Thoracic aorta (tissue), 2 donors: ENCODE data around the gene NUP133. TPM values are rescaled to one million over a fixed set of nuclear protein-coding genes. Genes with fewer than 3 reads are reported as not detected.

ENCODE experiments used
- ATAC-seq: fragments of 150-250 bp; one replicate; pipeline ENCODE4 v1.8.0; 2017; ENCODE audit warnings: low read depth; ENCODE audit not compliant: insufficient number of reproducible peaks, low FRiP score
- DNase-seq: peaks from one replicate; pipeline ENCODE4 v3.0.0-alpha.2; 2020; ENCODE audit warnings: low spot score
- H3K27ac ChIP-seq, 2 donors: fragments of 200-600 bp; sonication (generic); 1 replicate in 1 of 2; 2 replicates in 1 of 2; pipeline ENCODE4 v1.5.1; 2016; ENCODE audit warnings: mild to moderate bottlenecking in 2 of 2, moderate library complexity in 2 of 2
- H3K27me3 ChIP-seq: fragments of 200-600 bp; sonication (generic); replicated peaks from 2 replicates; pipeline ENCODE4 v1.6.0; 2016; ENCODE audit warnings: mild to moderate bottlenecking; ENCODE audit not compliant: insufficient read depth
- H3K36me3 ChIP-seq: fragments of 200-600 bp; sonication (generic); one replicate; pipeline ENCODE4 v1.5.1; 2016
- H3K4me1 ChIP-seq, 2 donors: fragments of 200-600 bp; sonication (generic); 1 replicate in 1 of 2; 2 replicates in 1 of 2; pipeline versions ENCODE4 v1.5.1 to v1.6.0; 2016; ENCODE audit warnings: low read depth in 2 of 2, mild to moderate bottlenecking in 1 of 2; ENCODE audit not compliant: control insufficient read depth in 1 of 2
- H3K4me3 ChIP-seq: fragments of 200-600 bp; sonication (generic); 2 replicates; pipeline ENCODE4 v1.5.1; 2016; ENCODE audit warnings: mild to moderate bottlenecking
- H3K9me3 ChIP-seq: fragments of 200-600 bp; sonication (generic); 2 replicates; pipeline ENCODE4 v1.5.1; 2016
- total RNA-seq, 2 donors: library from RNA; depleted of rRNA; stranded (reverse); fragments of >200 nt; gene quantifications; one replicate each; pipeline versions ENCODE4 v1.1.0 to v1.2.3, GENCODE V29; 2016
- TF ChIP-seq, protein P1 (sequence below): fragments of 200-600 bp; sonication (generic); IDR thresholded peaks from one replicate; pipeline ENCODE4 v1.5.1; 2019; ENCODE audit warnings: antibody characterized with exemption

NUP133 gene
- total RNA-seq, 2 donors from 2014 or later = 25.0 to 45.6 TPM

DNA sequence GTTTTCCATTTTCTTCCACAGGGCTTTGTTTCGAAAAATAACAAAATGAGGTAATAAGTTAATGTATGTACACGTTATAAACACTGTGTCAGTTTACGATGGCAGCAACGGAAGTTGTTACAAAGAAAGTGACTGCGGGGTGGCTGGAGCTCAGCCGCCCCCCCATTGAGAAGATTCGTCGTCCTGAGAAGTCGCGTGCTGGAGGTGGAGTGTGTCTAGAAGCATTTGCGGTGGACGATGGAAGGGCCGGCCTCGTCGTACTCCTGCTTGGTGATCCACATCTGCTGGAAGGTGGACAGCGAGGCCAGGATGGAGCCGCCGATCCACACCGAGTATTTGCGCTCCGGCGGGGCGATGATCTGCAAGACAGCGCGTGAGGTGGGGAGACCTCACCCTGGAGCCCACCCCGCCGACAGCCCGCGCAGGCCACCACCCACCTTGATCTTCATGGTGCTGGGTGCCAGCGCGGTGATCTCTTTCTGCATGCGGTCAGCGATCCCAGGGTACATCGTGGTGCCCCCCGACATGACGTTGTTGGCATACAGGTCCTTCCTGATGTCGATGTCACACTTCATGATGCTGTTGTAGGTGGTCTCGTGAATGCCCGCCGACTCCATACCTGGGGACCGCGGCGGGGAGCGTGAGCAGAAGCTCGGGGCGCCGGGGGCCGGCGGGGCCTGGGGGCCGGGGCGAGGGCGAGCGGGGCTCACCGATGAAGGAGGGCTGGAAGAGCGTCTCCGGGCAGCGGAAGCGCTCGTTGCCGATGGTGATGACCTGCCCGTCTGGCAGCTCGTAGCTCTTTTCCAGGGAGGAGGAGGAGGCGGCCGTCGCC lies 76.6 kb downstream of the NUP133 start:
- no peak overlapping the region for H3K27ac ChIP-seq
- peaks cover 32 to 37% of the 10 kb centered on the region in 2 donors for H3K4me1 ChIP-seq
- H3K4me3 ChIP-seq = peak overlapping the region; percentile 46
- peaks cover 12% of the 10 kb centered on the region for H3K27me3 ChIP-seq
- DNase-seq (no peak), ATAC-seq (no peak)
- H3K9me3 ChIP-seq = no peaks in the 10 kb centered on the region
- TF ChIP-seq, protein P1, sequence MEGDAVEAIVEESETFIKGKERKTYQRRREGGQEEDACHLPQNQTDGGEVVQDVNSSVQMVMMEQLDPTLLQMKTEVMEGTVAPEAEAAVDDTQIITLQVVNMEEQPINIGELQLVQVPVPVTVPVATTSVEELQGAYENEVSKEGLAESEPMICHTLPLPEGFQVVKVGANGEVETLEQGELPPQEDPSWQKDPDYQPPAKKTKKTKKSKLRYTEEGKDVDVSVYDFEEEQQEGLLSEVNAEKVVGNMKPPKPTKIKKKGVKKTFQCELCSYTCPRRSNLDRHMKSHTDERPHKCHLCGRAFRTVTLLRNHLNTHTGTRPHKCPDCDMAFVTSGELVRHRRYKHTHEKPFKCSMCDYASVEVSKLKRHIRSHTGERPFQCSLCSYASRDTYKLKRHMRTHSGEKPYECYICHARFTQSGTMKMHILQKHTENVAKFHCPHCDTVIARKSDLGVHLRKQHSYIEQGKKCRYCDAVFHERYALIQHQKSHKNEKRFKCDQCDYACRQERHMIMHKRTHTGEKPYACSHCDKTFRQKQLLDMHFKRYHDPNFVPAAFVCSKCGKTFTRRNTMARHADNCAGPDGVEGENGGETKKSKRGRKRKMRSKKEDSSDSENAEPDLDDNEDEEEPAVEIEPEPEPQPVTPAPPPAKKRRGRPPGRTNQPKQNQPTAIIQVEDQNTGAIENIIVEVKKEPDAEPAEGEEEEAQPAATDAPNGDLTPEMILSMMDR = no peak
- H3K36me3 ChIP-seq = no peaks in the 10 kb centered on the region

DNA sequence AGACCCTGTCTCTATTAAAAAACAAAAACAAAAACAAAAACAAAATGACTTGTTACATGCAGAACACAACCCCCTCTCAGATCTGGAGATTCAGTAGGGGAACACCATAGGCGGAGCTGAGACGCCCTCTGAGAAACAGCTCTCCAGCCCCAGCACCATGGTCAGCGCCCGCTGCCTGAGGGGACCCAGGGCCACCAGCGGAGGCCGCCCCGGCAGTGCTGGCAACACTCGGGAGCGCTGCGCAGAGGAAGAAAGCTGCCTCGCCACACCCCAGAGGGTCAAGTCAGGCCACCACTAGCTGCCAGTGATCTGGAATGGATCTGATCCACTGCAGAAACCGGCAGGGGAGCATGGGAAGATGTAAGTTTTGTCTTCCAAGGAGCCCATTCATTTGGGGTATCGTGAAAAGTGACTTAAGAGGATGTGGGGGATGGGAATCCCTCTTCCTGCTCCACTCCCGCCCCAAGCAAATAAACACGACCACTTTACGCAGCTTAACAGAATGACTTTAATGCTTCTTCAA lies 77.3 kb downstream of the NUP133 start:
- ATAC-seq = no peak
- no peak for DNase-seq
- TF ChIP-seq, protein P1 = no peak
- Histone ChIP-seq H3K9me3 (no peaks in the 10 kb centered on the region), H3K4me1 (peaks cover 32 to 37% of the 10 kb centered on the region in 2 donors), H3K27me3 (peaks cover 12% of the 10 kb centered on the region), H3K27ac (no peak overlapping the region), H3K36me3 (no peaks in the 10 kb centered on the region), H3K4me3 (peak overlapping the region; percentile 13)

DNA sequence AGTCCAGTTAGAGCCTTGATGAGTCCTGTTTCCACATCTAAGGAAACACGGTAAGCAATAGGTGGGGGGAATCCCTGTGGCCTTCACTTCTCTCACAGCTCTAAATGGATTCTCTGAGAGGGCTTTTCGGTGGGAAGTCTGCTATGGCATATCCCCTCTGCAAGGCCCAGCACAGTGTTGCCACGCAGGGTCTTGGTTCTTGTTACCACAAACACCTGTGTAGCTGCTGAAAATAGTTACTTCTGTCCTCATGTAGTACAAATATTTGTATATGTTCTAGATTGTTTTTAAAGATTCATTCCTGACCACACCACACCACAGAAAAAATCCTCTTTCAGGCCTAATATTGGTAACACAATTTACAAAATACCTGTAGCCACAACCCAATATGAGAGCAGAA lies 79.9 kb downstream of the NUP133 start:
- Histone ChIP-seq H3K27ac (no peak overlapping the region), H3K4me3 (no peak overlapping the region), H3K4me1 (peaks cover 21 to 22% of the 10 kb centered on the region in 2 donors), H3K36me3 (no peaks in the 10 kb centered on the region), H3K27me3 (peaks cover 12% of the 10 kb centered on the region), H3K9me3 (peaks cover 2% of the 10 kb centered on the region)
- ATAC-seq = no peak
- DNase-seq = no peak
- TF ChIP-seq, protein P1 = no peak

DNA sequence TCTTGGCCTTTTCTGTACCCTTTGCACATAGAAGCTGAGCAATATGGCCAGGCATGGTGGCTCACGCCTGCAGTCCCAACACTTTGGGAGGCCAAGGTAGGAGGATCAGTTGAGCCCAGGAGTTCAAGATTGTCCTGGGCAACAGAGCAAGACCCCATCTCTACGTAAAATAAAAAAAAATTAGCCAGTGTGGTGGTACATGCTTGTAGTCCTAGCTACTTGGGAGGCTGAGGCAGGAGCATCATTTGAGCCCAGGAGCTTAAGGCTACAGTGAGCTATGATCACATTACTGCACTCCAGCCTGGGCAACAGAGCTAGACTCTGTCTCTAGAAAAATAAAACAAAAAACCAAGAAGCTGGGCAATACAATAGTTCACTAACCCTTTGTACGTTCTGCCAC lies 80.6 kb downstream of the NUP133 start:
- peaks cover 12% of the 10 kb centered on the region for H3K27me3 ChIP-seq
- no peak for DNase-seq

DNA sequence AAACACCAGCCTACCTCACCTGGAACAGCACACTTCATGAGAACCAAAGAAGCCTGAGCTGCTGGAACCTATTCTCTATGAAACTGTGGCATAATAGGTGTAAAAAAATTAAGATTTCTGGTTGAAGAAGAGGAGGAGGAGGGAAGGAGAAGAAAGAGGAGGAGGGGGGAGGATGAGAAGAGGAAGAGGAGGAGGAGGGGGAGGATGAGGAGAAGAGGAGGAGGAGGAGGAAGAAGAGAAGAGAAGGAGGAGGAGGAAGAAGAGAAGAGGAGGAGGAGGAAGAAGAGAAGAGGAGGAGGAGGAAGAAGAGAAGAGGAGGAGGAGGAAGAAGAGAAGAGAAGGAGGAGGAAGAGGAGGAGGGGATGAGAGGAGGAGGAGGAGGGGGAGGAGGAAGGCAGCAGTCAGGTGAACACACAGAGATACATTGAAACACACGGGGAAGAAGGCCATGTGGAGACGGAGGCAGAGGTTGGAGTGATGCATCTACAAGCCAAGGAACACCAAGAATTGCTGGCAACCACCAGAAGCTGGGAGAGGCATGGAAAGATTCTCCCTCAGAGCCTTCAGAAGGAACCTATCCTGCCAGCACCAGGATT lies 82.5 kb downstream of the NUP133 start:
- H3K27ac ChIP-seq = no peak overlapping the region
- H3K36me3 ChIP-seq = no peaks in the 10 kb centered on the region
- DNase-seq (no peak), ATAC-seq (no peak)
- H3K4me3 ChIP-seq = no peak overlapping the region
- TF ChIP-seq, protein P1 = no peak
- H3K4me1 ChIP-seq = peaks cover under 1 to 2% of the 10 kb centered on the region in 2 donors
- H3K27me3 ChIP-seq = peaks cover 5% of the 10 kb centered on the region
- peaks cover 2% of the 10 kb centered on the region for H3K9me3 ChIP-seq

More for the DNA sequence above, 80.6 kb downstream of the NUP133 start:
- Histone ChIP-seq H3K4me3 (no peak overlapping the region), H3K9me3 (peaks cover 2% of the 10 kb centered on the region), H3K36me3 (no peaks in the 10 kb centered on the region), H3K27ac (no peak overlapping the region), H3K4me1 (peaks cover 14 to 18% of the 10 kb centered on the region in 2 donors)
- no peak for ATAC-seq
- TF ChIP-seq, protein P1 = no peak
